K562 (cell line): ENCODE results near the gene ANKS1B.

Experiments used
- ARNT ChIP-seq, 2 experiments: fragments of 450-650 bp; IDR thresholded peaks; 2 replicates each; pipeline ENCODE4 v1.6.1; 2016; ENCODE audit warnings: mild to moderate bottlenecking in 1 of 2
- ATF1 ChIP-seq, 2 experiments: fragments of 450-650 bp in 1 of 2; IDR thresholded peaks; 2 replicates each; pipeline ENCODE4 v1.6.1; 2016; ENCODE audit warnings: missing compliant biosample characterization in 1 of 2, missing genetic modification characterization in 1 of 2
- FOXJ3 ChIP-seq: sonication (generic); formaldehyde crosslinking; IDR thresholded peaks from 2 replicates; pipeline ENCODE4 v1.4.0; 2020; ENCODE audit warnings: mild to moderate bottlenecking, missing genetic modification reagents
- GABPB1 ChIP-seq: sonication (generic); formaldehyde crosslinking; IDR thresholded peaks from 2 replicates; pipeline ENCODE4 v1.8.0; 2022; ENCODE audit warnings: mild to moderate bottlenecking, missing genetic modification reagents
- HDAC6 ChIP-seq: IDR thresholded peaks from 2 replicates; pipeline ENCODE4 v1.6.1; 2012; ENCODE audit warnings: low read depth, mild to moderate bottlenecking, control low read depth, inconsistent platforms, low read length, moderate library complexity
- MCM3 ChIP-seq: fragments of 450-650 bp; IDR thresholded peaks from 2 replicates; pipeline ENCODE4 v1.6.1; 2016
- MTA3 ChIP-seq: fragments of 450-650 bp; formaldehyde crosslinking; IDR thresholded peaks from 2 replicates; pipeline ENCODE4 v1.6.1; 2017; ENCODE audit warnings: mild to moderate bottlenecking, borderline replicate concordance
- NCOA1 ChIP-seq: fragments of 450-650 bp; IDR thresholded peaks from 2 replicates; pipeline ENCODE4 v1.6.1; 2016; ENCODE audit warnings: low read depth
- PPARD ChIP-seq: fragments of 250-450 bp; sonication (Bioruptor Pico); IDR thresholded peaks from 2 replicates; pipeline ENCODE4 v1.8.0; 2022; ENCODE audit warnings: inconsistent platforms, mild to moderate bottlenecking, moderate library complexity
- RBBP5 ChIP-seq: fragments of 200-600 bp; sonication (generic); IDR thresholded peaks from 2 replicates; pipeline ENCODE4 v1.6.1; 2012; ENCODE audit warnings: borderline replicate concordance, mild to moderate bottlenecking, low read length, control low read depth, inconsistent platforms; ENCODE audit not compliant: insufficient read depth, poor library complexity, severe bottlenecking
- SMC3 ChIP-seq: conservative IDR thresholded peaks from 2 replicates; pipeline ENCODE4 v1.6.1; 2011; ENCODE audit warnings: low read depth, low read length, improper control_type of control experiment; ENCODE audit not compliant: insufficient read depth
- SRF ChIP-seq, 2 experiments: fragments of 250-450, 450-650 bp in 1 of 2; sonication (Bioruptor Pico) in 1 of 2; sonication (generic) in 1 of 2; formaldehyde crosslinking; IDR thresholded peaks; 2 replicates each; pipeline versions ENCODE4 v1.5.0 to v1.5.1; 2020 to 2022; ENCODE audit warnings: mild to moderate bottlenecking in 1 of 2, missing genetic modification reagents in 1 of 2
- TBP ChIP-seq: optimal IDR thresholded peaks from 2 replicates; pipeline ENCODE3; 2011; ENCODE audit warnings: low read depth, low read length, improper control_type of control experiment
- ZFP1 ChIP-seq: fragments of 450-650 bp; formaldehyde crosslinking; IDR thresholded peaks from 2 replicates; pipeline ENCODE4 v1.4.0; 2020; ENCODE audit warnings: mild to moderate bottlenecking, mixed read lengths

GRCh38 chr12:99852666-99853065 is 132.1 kb downstream of the ANKS1B start:
- TF ChIP-seq FOXJ3 (CRISPR knock-in tag), result no peak
- no peak for TF ChIP-seq RBBP5
- no peak for TF ChIP-seq ZFP1
- TF ChIP-seq GABPB1 (CRISPR knock-in tag), result no peak
- no peak for TF ChIP-seq HDAC6
- no peak for TF ChIP-seq NCOA1
- TF ChIP-seq MTA3, result no peak
- no peak for TF ChIP-seq ATF1 (CRISPR knock-in tag; IDR thresholded peaks at IDR 0.05)
- TF ChIP-seq ATF1 (tag; IDR thresholded peaks at IDR 0.05), result no peak
- no peak for TF ChIP-seq TBP
- no peak for TF ChIP-seq PPARD
- TF ChIP-seq ARNT (IDR thresholded peaks at IDR 0.05), result no peak
- TF ChIP-seq SMC3, result no peak
- no peak for TF ChIP-seq MCM3
- TF ChIP-seq SRF (CRISPR knock-in tag; IDR thresholded peaks at IDR 0.05), result no peak
